HepG2 (cell line): Measurements from ENCODE around the gene ZNRD2. TPM values are rescaled to one million over a fixed set of nuclear protein-coding genes. Genes with fewer than 3 reads are reported as not detected.

Experiments used
- ATAC-seq: fragments of 200-7000 bp; cut with Tn5 transposase; 3 replicates; pipeline ENCODE4 v1.9.1; 2020; ENCODE audit warnings: mild to moderate bottlenecking, moderate library complexity
- BruUV-seq: library from RNA; stranded (reverse); fragments of 400-500 nt; replicated peaks from 2 replicates; lab custom pipeline; 2021; lab: Mats Ljungman, UMichigan
- CTCF ChIA-PET: fragments of 300-600 bp; formaldehyde crosslinking; extraction: SDS; loops from one replicate; lab custom pipeline; 2021; ENCODE audit warnings: low total read pairs, inconsistent platforms, low intra/inter-chr PET ratio; lab: Yijun Ruan, JAX
- POLR2A ChIA-PET: fragments of 350-600 bp; sonication (Branson Sonifier 250); formaldehyde crosslinking; loops from one replicate; lab custom pipeline; 2020; ENCODE audit warnings: antibody characterized with exemption, inconsistent platforms; lab: Yijun Ruan, JAX
- DNase-seq: peaks from one replicate; pipeline ENCODE4 v3.0.0-alpha.2; 2015; ENCODE audit warnings: low spot score
- FAIRE-seq: peaks from 3 replicates; lab custom pipeline; 2011; peaks lifted over from hg19 to GRCh38; lab: Jason Lieb, UNC
- H2AFZ ChIP-seq: one replicate; pipeline ENCODE4 v1.6.1; 2011; ENCODE audit warnings: low read length, inconsistent platforms
- H3K27ac ChIP-seq: fragments of 300-600 bp; 3 replicates; pipeline ENCODE4 v1.8.0; 2011; ENCODE audit warnings: mixed run types, mild to moderate bottlenecking, mixed read lengths, low read length, inconsistent platforms; ENCODE audit not compliant: insufficient read depth; ENCODE audit errors: extremely low read length
- H3K27me3 ChIP-seq, 2 experiments: fragments of 200-600 bp in 1 of 2; 2 replicates in 1 of 2; 3 replicates in 1 of 2; pipeline versions ENCODE4 v1.6.0 to v1.8.0; 2011; ENCODE audit warnings: low read length in 2 of 2, mild to moderate bottlenecking in 2 of 2, moderate library complexity in 2 of 2, inconsistent platforms in 1 of 2; ENCODE audit not compliant: insufficient read depth in 2 of 2, control insufficient read depth in 1 of 2
- H3K36me3 ChIP-seq, 2 experiments: fragments of 200-600 bp in 1 of 2; replicated peaks in 1 of 2; 2 replicates in 1 of 2; 3 replicates in 1 of 2; pipeline versions ENCODE4 v1.5.1 to v1.8.0; 2011; ENCODE audit warnings: low read length in 2 of 2, inconsistent platforms in 1 of 2; ENCODE audit not compliant: insufficient read depth in 2 of 2, control insufficient read depth in 1 of 2
- H3K4me1 ChIP-seq: 2 replicates; pipeline ENCODE4 v1.5.1; 2012; ENCODE audit warnings: low read length, inconsistent platforms; ENCODE audit not compliant: insufficient read depth
- H3K4me2 ChIP-seq: 2 replicates; pipeline ENCODE4 v1.6.0; 2011; ENCODE audit warnings: low read depth, low read length, inconsistent platforms
- H3K4me3 ChIP-seq, 3 experiments: fragments of 200-600 bp in 1 of 3; sonication (generic), shearing (Covaris generic) in 1 of 3; replicated peaks in 1 of 3; 2 replicates each; pipeline ENCODE4 v1.5.1; 2011 to 2016; ENCODE audit warnings: low read length in 3 of 3, inconsistent platforms in 2 of 3, low read depth in 2 of 3, mild to moderate bottlenecking in 2 of 3, control low read depth in 1 of 3, mixed read lengths in 1 of 3; ENCODE audit not compliant: insufficient read depth in 1 of 3
- H3K79me2 ChIP-seq: one replicate; pipeline ENCODE4 v1.6.1; 2011; ENCODE audit warnings: low read length, inconsistent platforms; ENCODE audit not compliant: insufficient read depth
- H3K9ac ChIP-seq: 2 replicates; pipeline ENCODE4 v1.6.0; 2011; ENCODE audit warnings: mild to moderate bottlenecking, low read depth, low read length, inconsistent platforms; ENCODE audit not compliant: insufficient read depth
- H3K9me3 ChIP-seq: 2 replicates; pipeline ENCODE4 v1.5.1; 2012; ENCODE audit warnings: mild to moderate bottlenecking, low read length
- H4K20me1 ChIP-seq: 2 replicates; pipeline ENCODE4 v1.6.0; 2011; ENCODE audit warnings: inconsistent platforms, mild to moderate bottlenecking, low read length, moderate library complexity; ENCODE audit not compliant: insufficient read depth
- ATF7 ChIP-seq, 2 experiments: fragments of 450-650 bp in 1 of 2; sonication (generic) in 1 of 2; formaldehyde crosslinking in 1 of 2; IDR thresholded peaks; 2 replicates each; pipeline versions ENCODE4 v1.4.0 to v1.6.1; 2016 to 2020; ENCODE audit warnings: antibody characterized with exemption in 1 of 2, mild to moderate bottlenecking in 1 of 2, missing genetic modification reagents in 1 of 2
- E2F5 ChIP-seq: sonication (generic); formaldehyde crosslinking; conservative IDR thresholded peaks from 2 replicates; pipeline ENCODE4 v1.4.0; 2020; ENCODE audit warnings: missing genetic modification reagents
- HNRNPL ChIP-seq: fragments of 200-400 bp; formaldehyde crosslinking; IDR thresholded peaks from 2 replicates; pipeline ENCODE4 v1.6.1; 2017; ENCODE audit warnings: mild to moderate bottlenecking, low read depth, low read length
- HNRNPUL1 ChIP-seq: fragments of 200-400 bp; formaldehyde crosslinking; IDR thresholded peaks from 2 replicates; pipeline ENCODE4 v1.6.1; 2017; ENCODE audit warnings: low read depth, mild to moderate bottlenecking, low read length, moderate library complexity
- MLLT10 ChIP-seq: sonication (generic); formaldehyde crosslinking; IDR thresholded peaks from 2 replicates; pipeline ENCODE4 v1.4.0; 2020; ENCODE audit warnings: missing genetic modification reagents
- MYC ChIP-seq: sonication (generic); formaldehyde crosslinking; IDR thresholded peaks from 2 replicates; pipeline ENCODE4 v1.9.0; 2021; ENCODE audit warnings: missing genetic modification reagents, borderline replicate concordance
- NFATC3 ChIP-seq: sonication (generic); formaldehyde crosslinking; IDR thresholded peaks from 2 replicates; pipeline ENCODE4 v1.5.1; 2020; ENCODE audit warnings: mild to moderate bottlenecking, missing genetic modification reagents
- POLR2AphosphoS2 ChIP-seq: IDR thresholded peaks from 2 replicates; pipeline ENCODE4 v1.6.1; 2011; ENCODE audit warnings: low read depth, low read length, improper control_type of control experiment
- SUZ12 ChIP-seq: fragments of 150-350 bp; IDR thresholded peaks from 2 replicates; pipeline ENCODE4 v1.6.1; 2014; ENCODE audit warnings: low read depth, low read length
- TFE3 ChIP-seq: IDR thresholded peaks from 2 replicates; pipeline ENCODE4 v1.6.1; 2016
- ZFP91 ChIP-seq: sonication (generic); formaldehyde crosslinking; IDR thresholded peaks from 2 replicates; pipeline ENCODE4 v1.9.0; 2022; ENCODE audit warnings: missing genetic modification reagents, mild to moderate bottlenecking, borderline replicate concordance
- ZNF367 ChIP-seq: sonication (generic); formaldehyde crosslinking; IDR thresholded peaks from 2 replicates; pipeline ENCODE4 v1.4.0; 2020; ENCODE audit warnings: missing genetic modification reagents, borderline replicate concordance
- ZNF766 ChIP-seq: sonication (generic); formaldehyde crosslinking; IDR thresholded peaks from 2 replicates; pipeline ENCODE4 v1.5.0; 2020; ENCODE audit warnings: missing genetic modification reagents, borderline replicate concordance
- ZNF776 ChIP-seq: sonication (generic); formaldehyde crosslinking; IDR thresholded peaks from 2 replicates; pipeline ENCODE4 v1.4.0; 2020; ENCODE audit warnings: mild to moderate bottlenecking, missing genetic modification reagents
- WGBS: methylation state at CpG from one replicate; pipeline ENCODE4 v1.1.6; 2017; ENCODE audit warnings: low lambda C conversion rate; 5-methylcytosine and 5-hydroxymethylcytosine counted together
- in situ Hi-C: cut with HindIII; loops from 2 replicates; pipeline ENCODE4 v1.10.0; 2017; ENCODE audit warnings: low pct_unique_long_range_greater_than_20kb; ENCODE audit not compliant: extremely low pct_ligation_motif_present
- intact Hi-C: fragments of 100-400 bp; cut with micrococcal nuclease; formaldehyde crosslinking; loops from one replicate; pipeline ENCODE4 v1.10.0; 2022; ENCODE audit not compliant: unreplicated experiment
- polyA plus RNA-seq, 8 experiments: library from polyadenylated mRNA; depleted of rRNA in 3 of 8; stranded (reverse) in 7 of 8; unstranded in 1 of 8; fragments of >200 nt; fragmentation: Illumina TruSeq in 4 of 8; extraction: Trizol in 4 of 8; gene quantifications; 2 replicates each; pipeline versions ENCODE4 v1.2.1 to v1.2.3, GENCODE V29; 2011 to 2016; ENCODE audit warnings: low read depth in 4 of 8, missing spikeins in 1 of 8, mixed read lengths in 1 of 8; ENCODE audit not compliant: insufficient read depth in 1 of 8
- total RNA-seq, 5 experiments: library from RNA; depleted of rRNA; stranded (reverse); fragments of >200 nt; fragmentation: Illumina TruSeq; extraction: Trizol; gene quantifications; 2 replicates each; pipeline ENCODE4 v1.2.3, GENCODE V29; 2016; ENCODE audit warnings: low read depth in 1 of 5
- TF ChIP-seq, protein P1 (sequence below): sonication (generic); formaldehyde crosslinking; IDR thresholded peaks from 2 replicates; pipeline ENCODE4 v1.4.0; 2020; ENCODE audit warnings: mild to moderate bottlenecking, missing genetic modification reagents
- TF ChIP-seq, protein P2 (sequence below): sonication (generic); formaldehyde crosslinking; IDR thresholded peaks from 2 replicates; pipeline ENCODE4 v1.9.0; 2021; ENCODE audit warnings: missing genetic modification reagents, borderline replicate concordance

ZNRD2 gene
- total and polyA plus RNA-seq, 2 of the 13 experiments (the other 11 are each of a cell fraction or from before 2014, with no cell fraction given): 29.2 to 34.0 TPM

- no TSS peak for BruUV-seq
- Histone ChIP-seq H4K20me1 (peaks cover 15% of the 10 kb centered on the region; the same call in 1 of the 2 replicates), H3K9me3 (no peaks in the 10 kb centered on the region), H3K4me2 (no peak overlapping the region), H3K4me3 (no peak overlapping the region), H3K9ac (no peak overlapping the region), H2AFZ (no peak overlapping the region), H3K27ac (no peak overlapping the region), H3K79me2 (peaks cover 33% of the 10 kb centered on the region), H3K4me1 (peaks cover 35% of the 10 kb centered on the region), H3K27me3 (no peaks in the 10 kb centered on the region), H3K36me3 (peaks cover 29 to 76% of the 10 kb centered on the region in 2 experiments)
- WGBS: 99% methylated on average over 22 of the region's 37 CpGs
- DNase-seq (no peak), ATAC-seq (no peak; the same call in 2 of the 3 replicates), FAIRE-seq (no peak)
- in situ Hi-C loops (no loop called here), intact Hi-C loops (no loop called here)
- ChIA-PET CTCF (no interaction called here), POLR2A (no interaction called here)
- TF ChIP-seq NFATC3 (CRISPR knock-in tag) (no peak), MLLT10 (CRISPR knock-in tag) (no peak), ATF7 (IDR thresholded peaks at IDR 0.05) (no peak), ATF7 (CRISPR knock-in tag; IDR thresholded peaks at IDR 0.05) (no peak), ZNF776 (CRISPR knock-in tag) (0 out of 2 replicates have a peak, but pooled peaks have one; percentile 35), SUZ12 (no peak), POLR2AphosphoS2 (peak; percentile 63; the same call in 1 of the 2 replicates), ZNF367 (CRISPR knock-in tag) (no peak), HNRNPL (0 out of 2 replicates have a peak, but pooled peaks have one; percentile 35), HNRNPUL1 (no peak), E2F5 (CRISPR knock-in tag) (no peak), MYC (CRISPR knock-in tag) (no peak), ZFP91 (CRISPR knock-in tag) (0 out of 2 replicates have a peak, but pooled peaks have one; percentile 23), ZNF766 (no peak), TFE3 (CRISPR knock-in tag) (no peak)
- TF ChIP-seq, protein P1, sequence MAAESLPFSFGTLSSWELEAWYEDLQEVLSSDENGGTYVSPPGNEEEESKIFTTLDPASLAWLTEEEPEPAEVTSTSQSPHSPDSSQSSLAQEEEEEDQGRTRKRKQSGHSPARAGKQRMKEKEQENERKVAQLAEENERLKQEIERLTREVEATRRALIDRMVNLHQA (CRISPR knock-in tag): no peak
- TF ChIP-seq, protein P2, sequence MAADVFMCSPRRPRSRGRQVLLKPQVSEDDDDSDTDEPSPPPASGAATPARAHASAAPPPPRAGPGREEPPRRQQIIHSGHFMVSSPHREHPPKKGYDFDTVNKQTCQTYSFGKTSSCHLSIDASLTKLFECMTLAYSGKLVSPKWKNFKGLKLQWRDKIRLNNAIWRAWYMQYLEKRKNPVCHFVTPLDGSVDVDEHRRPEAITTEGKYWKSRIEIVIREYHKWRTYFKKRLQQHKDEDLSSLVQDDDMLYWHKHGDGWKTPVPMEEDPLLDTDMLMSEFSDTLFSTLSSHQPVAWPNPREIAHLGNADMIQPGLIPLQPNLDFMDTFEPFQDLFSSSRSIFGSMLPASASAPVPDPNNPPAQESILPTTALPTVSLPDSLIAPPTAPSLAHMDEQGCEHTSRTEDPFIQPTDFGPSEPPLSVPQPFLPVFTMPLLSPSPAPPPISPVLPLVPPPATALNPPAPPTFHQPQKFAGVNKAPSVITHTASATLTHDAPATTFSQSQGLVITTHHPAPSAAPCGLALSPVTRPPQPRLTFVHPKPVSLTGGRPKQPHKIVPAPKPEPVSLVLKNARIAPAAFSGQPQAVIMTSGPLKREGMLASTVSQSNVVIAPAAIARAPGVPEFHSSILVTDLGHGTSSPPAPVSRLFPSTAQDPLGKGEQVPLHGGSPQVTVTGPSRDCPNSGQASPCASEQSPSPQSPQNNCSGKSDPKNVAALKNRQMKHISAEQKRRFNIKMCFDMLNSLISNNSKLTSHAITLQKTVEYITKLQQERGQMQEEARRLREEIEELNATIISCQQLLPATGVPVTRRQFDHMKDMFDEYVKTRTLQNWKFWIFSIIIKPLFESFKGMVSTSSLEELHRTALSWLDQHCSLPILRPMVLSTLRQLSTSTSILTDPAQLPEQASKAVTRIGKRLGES (CRISPR knock-in tag): no peak
Measured at GRCh38 chr11:65607614-65608426, 37.5 kb downstream of the ZNRD2 start.
